K562 (cell line): Measurements from ENCODE around the gene DNAJB1. TPM values are rescaled to one million over a fixed set of nuclear protein-coding genes. Genes with fewer than 3 reads are reported as not detected.

Experiments used
- ATAC-seq: fragments of 200-7000 bp; cut with Tn5 transposase; 3 replicates; pipeline ENCODE4 v1.9.1; 2020; ENCODE audit warnings: moderate library complexity
- BruUV-seq: library from RNA; stranded (reverse); fragments of 400-500 nt; replicated peaks from 2 replicates; lab custom pipeline; 2021; lab: Mats Ljungman, UMichigan
- CTCF ChIA-PET: fragments of 300-600 bp; formaldehyde crosslinking; extraction: SDS; loops from one replicate; lab custom pipeline; 2021; ENCODE audit warnings: low intra/inter-chr PET ratio; lab: Yijun Ruan, JAX
- POLR2A ChIA-PET: fragments of 300-600, 350-650 bp; sonication (Branson Sonifier 250); formaldehyde crosslinking; extraction: SDS; loops from one replicate; lab custom pipeline; 2021; ENCODE audit warnings: antibody characterized with exemption, inconsistent platforms; lab: Yijun Ruan, JAX
- DNase-seq, 4 experiments: peaks; one replicate each; pipeline versions ENCODE4 v3.0.0 to v3.0.0-alpha.2; 2011 to 2018; ENCODE audit warnings: low spot score in 3 of 4, mixed read lengths in 3 of 4; ENCODE audit errors: extremely low read depth in 1 of 4
- FAIRE-seq: peaks from 2 replicates; lab custom pipeline; 2011; peaks lifted over from hg19 to GRCh38; lab: Jason Lieb, UNC
- H2AFZ ChIP-seq: 2 replicates; pipeline ENCODE4 v1.6.0; 2011; ENCODE audit warnings: low read depth, low read length, control low read depth, inconsistent platforms
- H3K27ac ChIP-seq: fragments of 200-600 bp; 3 replicates; pipeline ENCODE4 v1.8.0; 2011; ENCODE audit warnings: low read depth, mild to moderate bottlenecking, control low read depth, inconsistent platforms, low read length, moderate library complexity, mixed read lengths; ENCODE audit errors: extremely low read depth
- H3K27me3 ChIP-seq, 2 experiments: fragments of 300-600 bp in 1 of 2; 2 replicates in 1 of 2; 3 replicates in 1 of 2; pipeline versions ENCODE4 v1.6.0 to v1.8.0; 2011; ENCODE audit warnings: inconsistent platforms in 2 of 2, low read length in 2 of 2, mild to moderate bottlenecking in 1 of 2, mixed read lengths in 1 of 2, moderate library complexity in 1 of 2; ENCODE audit not compliant: control insufficient read depth in 2 of 2, insufficient read depth in 2 of 2
- H3K36me3 ChIP-seq: fragments of 300-600 bp; 3 replicates; pipeline ENCODE4 v1.8.0; 2011; ENCODE audit warnings: mild to moderate bottlenecking, low read length, inconsistent platforms; ENCODE audit not compliant: control insufficient read depth, insufficient read depth
- H3K4me1 ChIP-seq, 2 experiments: fragments of 200-600 bp in 1 of 2; replicated peaks in 1 of 2; 2 replicates in 1 of 2; 3 replicates in 1 of 2; pipeline versions ENCODE4 v1.5.1 to v1.8.0; 2011; ENCODE audit warnings: inconsistent platforms in 2 of 2, low read length in 2 of 2, mild to moderate bottlenecking in 1 of 2, mixed read lengths in 1 of 2, moderate library complexity in 1 of 2; ENCODE audit not compliant: control insufficient read depth in 2 of 2, insufficient read depth in 2 of 2
- H3K4me2 ChIP-seq: 2 replicates; pipeline ENCODE4 v1.6.1; 2011; ENCODE audit warnings: low read length, control low read depth, inconsistent platforms, mixed read lengths; ENCODE audit not compliant: insufficient read depth
- H3K4me3 ChIP-seq: fragments of 200-600 bp; sonication (generic), shearing (Covaris generic); 2 replicates; pipeline ENCODE4 v1.5.1; 2016; ENCODE audit warnings: control low read depth, inconsistent platforms
- H3K79me2 ChIP-seq: fragments of 200-600 bp; 3 replicates; pipeline ENCODE4 v1.8.0; 2011; ENCODE audit warnings: low read length, inconsistent platforms; ENCODE audit not compliant: control insufficient read depth, insufficient read depth
- H3K9ac ChIP-seq, 2 experiments: 2 replicates each; pipeline versions ENCODE4 v1.6.0 to v1.6.1; 2011; ENCODE audit warnings: low read depth in 2 of 2, low read length in 2 of 2, control low read depth in 1 of 2, inconsistent platforms in 1 of 2, mild to moderate bottlenecking in 1 of 2, mixed read lengths in 1 of 2; ENCODE audit not compliant: insufficient read depth in 1 of 2
- H3K9me1 ChIP-seq: one replicate; pipeline ENCODE4 v1.6.0; 2011; ENCODE audit warnings: inconsistent platforms, mild to moderate bottlenecking, low read length, moderate library complexity; ENCODE audit not compliant: control insufficient read depth, insufficient read depth
- H3K9me3 ChIP-seq: replicated peaks from 2 replicates; pipeline ENCODE4 v1.5.1; 2011; ENCODE audit warnings: low read depth, low read length, inconsistent platforms; ENCODE audit not compliant: control insufficient read depth, insufficient read depth
- H4K20me1 ChIP-seq: replicated peaks from 2 replicates; pipeline ENCODE4 v1.6.1; 2011; ENCODE audit warnings: low read length, inconsistent platforms, mixed read lengths; ENCODE audit not compliant: control insufficient read depth, insufficient read depth
- BCOR ChIP-seq: fragments of 450-650 bp; IDR thresholded peaks from 2 replicates; pipeline ENCODE4 v1.6.1; 2016
- CAMTA2 ChIP-seq: fragments of 250-450 bp; sonication (Bioruptor Pico); conservative IDR thresholded peaks from 2 replicates; pipeline ENCODE4 v1.5.1; 2022
- CHD4 ChIP-seq: fragments of 200-600 bp; sonication (generic); IDR thresholded peaks from 3 replicates; pipeline ENCODE4 v1.6.1; 2012; ENCODE audit warnings: low read depth, mild to moderate bottlenecking, mixed read lengths, low read length, inconsistent platforms; ENCODE audit not compliant: insufficient read depth, insufficient replicate concordance, poor library complexity, severe bottlenecking
- ETS1 ChIP-seq: conservative IDR thresholded peaks from 2 replicates; pipeline ENCODE4 v1.6.1; 2011; ENCODE audit warnings: low read depth, mild to moderate bottlenecking, low read length; ENCODE audit not compliant: control insufficient read depth
- HNRNPH1 ChIP-seq: fragments of 200-400 bp; formaldehyde crosslinking; optimal IDR thresholded peaks from 2 replicates; pipeline ENCODE3; 2017; ENCODE audit warnings: low read depth, mild to moderate bottlenecking, low read length, moderate library complexity
- KDM1A ChIP-seq, 2 experiments: fragments of 450-650 bp; IDR thresholded peaks; 2 replicates each; pipeline ENCODE4 v1.6.1; 2016; ENCODE audit warnings: mild to moderate bottlenecking in 2 of 2
- RBM25 ChIP-seq: fragments of 200-400 bp; formaldehyde crosslinking; IDR thresholded peaks from 2 replicates; pipeline ENCODE4 v1.6.1; 2018; ENCODE audit warnings: low read length, low read depth, moderate library complexity; ENCODE audit not compliant: severe bottlenecking
- RNF2 ChIP-seq: sonication (generic); IDR thresholded peaks from 2 replicates; pipeline ENCODE4 v1.6.1; 2016
- TFAP4 ChIP-seq: sonication (generic); formaldehyde crosslinking; IDR thresholded peaks from 2 replicates; pipeline ENCODE4 v1.8.0; 2022; ENCODE audit warnings: missing genetic modification reagents, mild to moderate bottlenecking, moderate library complexity, borderline replicate concordance
- ZNF280A ChIP-seq: fragments of 450-650 bp; IDR thresholded peaks from 2 replicates; pipeline ENCODE4 v1.6.1; 2018; ENCODE audit warnings: mild to moderate bottlenecking, low read depth; ENCODE audit not compliant: partially characterized antibody
- ZNF511 ChIP-seq: sonication (generic); formaldehyde crosslinking; IDR thresholded peaks from 2 replicates; pipeline ENCODE4 v1.8.0; 2022; ENCODE audit warnings: mild to moderate bottlenecking, missing genetic modification reagents
- ZNF639 ChIP-seq, 2 experiments: fragments of 200-800 bp in 1 of 2; sonication (Bioruptor generic) in 1 of 2; sonication (generic) in 1 of 2; formaldehyde crosslinking in 1 of 2; IDR thresholded peaks in 1 of 2; conservative IDR thresholded peaks in 1 of 2; 2 replicates each; pipeline versions ENCODE4 v1.5.0 to v1.6.1; 2016 to 2020; ENCODE audit warnings: missing compliant biosample characterization in 1 of 2, missing genetic modification characterization in 1 of 2, missing genetic modification reagents in 1 of 2
- WGBS: fragments of 100-300 bp; shearing (Covaris generic); methylation state at CpG from one replicate; pipeline ENCODE4 v1.1.6; 2016; ENCODE audit warnings: low coverage, mixed read lengths; ENCODE audit not compliant: insufficient coverage; ENCODE audit errors: missing lambda C conversion rate; 5-methylcytosine and 5-hydroxymethylcytosine counted together
- in situ Hi-C: fragments of 300-500 bp; cut with MboI; formaldehyde crosslinking; loops from 4 replicates; pipeline ENCODE4 v1.15.0; 2018; ENCODE audit warnings: inconsistent platforms, mixed read lengths
- intact Hi-C: fragments of 100-400 bp; cut with micrococcal nuclease; formaldehyde crosslinking; loops from 2 replicates; pipeline ENCODE4 v1.14.2; 2022
- polyA plus RNA-seq, 8 experiments: library from polyadenylated mRNA; depleted of rRNA in 4 of 8; stranded (reverse) in 5 of 8; unstranded in 3 of 8; fragments of >200 nt; fragmentation: Nextera tagmentation in 2 of 8; fragmentation: Illumina TruSeq in 1 of 8; extraction: Ambion mirVana in 2 of 8; extraction: Trizol in 1 of 8; gene quantifications; 2 replicates each; pipeline versions ENCODE4 v1.2.1 to v1.2.3, GENCODE V29; 2011 to 2014; ENCODE audit warnings: inconsistent platforms in 1 of 8, missing spikeins in 1 of 8
- total RNA-seq, 7 experiments: library from RNA; depleted of rRNA in 6 of 7; stranded (reverse); fragments of >200 nt in 6 of 7; fragmentation: Illumina TruSeq in 2 of 7; extraction: Trizol in 2 of 7; gene quantifications; 2 replicates each; pipeline versions ENCODE4 v1.2.1 to v1.2.3, GENCODE V29; 2011 to 2021; ENCODE audit warnings: low replicate concordance in 1 of 7

Gene DNAJB1
- total and polyA plus RNA-seq, 9 of the 15 experiments (the other 6 are each of a cell fraction or from before 2014, with no cell fraction given) = 13.2 to 113 (median 62.1) TPM

GRCh38 chr19:14494910-14495671 lies 23.1 kb downstream of the DNAJB1 start:
- Histone ChIP-seq H3K9ac (peak overlapping the region; percentile 51 to 86), H3K79me2 (peaks cover 5% of the 10 kb centered on the region; the same call in 2 of the 3 replicates), H3K36me3 (peaks cover 6% of the 10 kb centered on the region; the same call in 1 of the 3 replicates), H3K27ac (peak overlapping the region; percentile 10; the same call in 1 of the 3 replicates), H2AFZ (peak overlapping the region; percentile 49), H3K9me3 (no peaks in the 10 kb centered on the region), H4K20me1 (no peaks in the 10 kb centered on the region), H3K9me1 (no peaks in the 10 kb centered on the region), H3K4me1 (peaks cover 16 to 29% of the 10 kb centered on the region in 2 experiments; a peak in 4 of 5 replicates), H3K4me2 (peak overlapping the region; percentile 82), H3K27me3 (no peaks in the 10 kb centered on the region), H3K4me3 (peak overlapping the region; percentile 68)
- intact Hi-C loops = no loop called here
- CTCF ChIA-PET = no interaction called here
- POLR2A ChIA-PET = interaction anchor here (1.8 kb wide), 1 partner anchor 15 kb away, joined by 5 read pairs; no protein-coding TSS in a partner anchor
- DNase-seq (peak in 2 of 4 experiments; percentile 9 to 43), FAIRE-seq (peak; percentile 64), ATAC-seq (no peak)
- BruUV-seq = no TSS peak
- whole genome bisulfite sequencing = 37% methylated on average over 13 of the region's 14 CpGs
- in situ Hi-C loops = no loop called here
- TF ChIP-seq BCOR (peak; percentile 65), RBM25 (peak; percentile 48), RNF2 (no peak), CAMTA2 (CRISPR knock-in tag) (no peak), ZNF511 (no peak), ETS1 (no peak), TFAP4 (CRISPR knock-in tag) (no peak), ZNF280A (no peak), KDM1A (IDR thresholded peaks at IDR 0.05) (0 out of 4 replicates have a peak, but pooled peaks have one; percentile 25 to 33), HNRNPH1 (no peak), ZNF639 (CRISPR knock-in tag; conservative IDR thresholded peaks at IDR 0.05 in 1 of 2, IDR thresholded peaks at IDR 0.05 in 1 of 2) (no peak), CHD4 (peak; percentile 21)
